Stomach (tissue), 9 donors: ENCODE data around the gene GALR3. TPM values are rescaled to one million over a fixed set of nuclear protein-coding genes. Genes with fewer than 3 reads are reported as not detected.

ENCODE experiments used
- DNase-seq, 2 donors: peaks; one replicate each; pipeline versions ENCODE4 v3.0.0 to v3.0.0-alpha.2; 2013 to 2019
- H3K27ac ChIP-seq, 5 donors: fragments of 200-600 bp in 4 of 5; sonication (generic) in 4 of 5; one replicate each; pipeline ENCODE4 v1.5.1; 2013 to 2019; ENCODE audit warnings: mild to moderate bottlenecking in 1 of 5, moderate library complexity in 1 of 5
- H3K27me3 ChIP-seq, 3 donors: fragments of 200-600 bp; sonication (generic); one replicate each; pipeline ENCODE4 v1.5.1; 2017 to 2019; ENCODE audit warnings: mixed run types in 1 of 3
- H3K36me3 ChIP-seq, 4 donors: fragments of 200-600 bp; sonication (generic); 1 replicate in 3 of 4; 2 replicates in 1 of 4; pipeline ENCODE4 v1.5.1; 2016 to 2019
- H3K4me1 ChIP-seq, 4 donors: fragments of 200-600 bp; sonication (generic); one replicate each; pipeline ENCODE4 v1.5.1; 2016 to 2019
- H3K4me3 ChIP-seq, 4 donors: fragments of 200-600 bp; sonication (generic) in 3 of 4; one replicate each; pipeline ENCODE4 v1.5.1; 2016 to 2019; ENCODE audit warnings: mild to moderate bottlenecking in 1 of 4
- H3K9me3 ChIP-seq, 4 donors: fragments of 200-600 bp; sonication (generic); one replicate each; pipeline ENCODE4 v1.5.1; 2016 to 2019
- EP300 ChIP-seq: sonication (generic); formaldehyde crosslinking; IDR thresholded peaks from one replicate; pipeline ENCODE4 v1.6.1; 2017; ENCODE audit warnings: antibody characterized with exemption
- POLR2A ChIP-seq, 4 donors: fragments of 450-650 bp; IDR thresholded peaks; one replicate each; pipeline ENCODE4 v1.6.1; 2016; ENCODE audit warnings: antibody characterized with exemption in 4 of 4, control low read depth in 2 of 4, mild to moderate bottlenecking in 1 of 4, moderate library complexity in 1 of 4
- POLR2AphosphoS5 ChIP-seq, 3 donors: sonication (generic); formaldehyde crosslinking; IDR thresholded peaks; one replicate each; pipeline ENCODE4 v1.6.1; 2016; ENCODE audit warnings: antibody characterized with exemption in 3 of 3
- WGBS, 5 donors: extraction: QIAGEN DNeasy Blood & Tissue Kit in 3 of 5; methylation state at CpG; one replicate each; pipeline versions ENCODE4 v1.1.5 to v1.1.7; 2013 to 2018; 5-methylcytosine and 5-hydroxymethylcytosine counted together
- intact Hi-C: fragments of 100-400 bp; cut with DNase I; formaldehyde crosslinking; loops from one replicate; pipeline ENCODE4 v1.15.1; 2023; ENCODE audit warnings: low total_unique reads
- polyA plus RNA-seq, 3 donors: library from polyadenylated mRNA; stranded (reverse); fragments of 200-250 nt; gene quantifications; one replicate each; pipeline ENCODE4 v1.2.3, GENCODE V29; 2013
- total RNA-seq, 5 donors: library from RNA; depleted of rRNA; stranded (reverse); fragments of >200 nt; gene quantifications; one replicate each; pipeline versions ENCODE4 v1.1.0 to v1.2.3, GENCODE V29; 2014 to 2016
- TF ChIP-seq, protein P1 (sequence below), 7 experiments: fragments of 450-650 bp in 4 of 7; fragments of 200-600 bp in 3 of 7; sonication (generic) in 3 of 7; IDR thresholded peaks; one replicate each; pipeline ENCODE4 v1.5.1; 2016 to 2019; ENCODE audit warnings: antibody characterized with exemption in 7 of 7, control low read depth in 2 of 7, mild to moderate bottlenecking in 1 of 7
- donor health status: healthy with polysubstance abuse.
- donor health status: Bipolar disorder and iron deficiency.
- donor health status: healthy.

The GALR3 gene
- total and polyA plus RNA-seq, 8 donors: not detected

DNA sequence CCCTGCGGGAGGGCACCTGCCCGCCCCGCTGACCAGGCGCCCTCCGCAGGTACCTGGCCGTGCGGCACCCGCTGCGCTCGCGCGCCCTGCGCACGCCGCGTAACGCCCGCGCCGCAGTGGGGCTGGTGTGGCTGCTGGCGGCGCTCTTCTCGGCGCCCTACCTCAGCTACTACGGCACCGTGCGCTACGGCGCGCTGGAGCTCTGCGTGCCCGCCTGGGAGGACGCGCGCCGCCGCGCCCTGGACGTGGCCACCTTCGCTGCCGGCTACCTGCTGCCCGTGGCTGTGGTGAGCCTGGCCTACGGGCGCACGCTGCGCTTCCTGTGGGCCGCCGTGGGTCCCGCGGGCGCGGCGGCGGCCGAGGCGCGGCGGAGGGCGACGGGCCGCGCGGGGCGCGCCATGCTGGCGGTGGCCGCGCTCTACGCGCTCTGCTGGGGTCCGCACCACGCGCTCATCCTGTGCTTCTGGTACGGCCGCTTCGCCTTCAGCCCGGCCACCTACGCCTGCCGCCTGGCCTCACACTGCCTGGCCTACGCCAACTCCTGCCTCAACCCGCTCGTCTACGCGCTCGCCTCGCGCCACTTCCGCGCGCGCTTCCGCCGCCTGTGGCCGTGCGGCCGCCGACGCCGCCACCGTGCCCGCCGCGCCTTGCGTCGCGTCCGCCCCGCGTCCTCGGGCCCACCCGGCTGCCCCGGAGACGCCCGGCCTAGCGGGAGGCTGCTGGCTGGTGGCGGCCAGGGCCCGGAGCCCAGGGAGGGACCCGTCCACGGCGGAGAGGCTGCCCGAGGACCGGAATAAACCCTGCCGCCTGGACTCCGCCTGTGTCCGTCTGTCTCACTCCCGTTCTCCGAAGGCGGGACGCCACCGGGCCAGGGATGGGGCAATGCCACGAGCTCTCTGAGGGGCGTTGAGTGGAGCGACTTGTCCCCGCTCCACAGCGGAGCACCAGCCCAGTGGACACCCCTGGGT is 1.8 kb downstream of the GALR3 start:
- TF ChIP-seq, protein P1, sequence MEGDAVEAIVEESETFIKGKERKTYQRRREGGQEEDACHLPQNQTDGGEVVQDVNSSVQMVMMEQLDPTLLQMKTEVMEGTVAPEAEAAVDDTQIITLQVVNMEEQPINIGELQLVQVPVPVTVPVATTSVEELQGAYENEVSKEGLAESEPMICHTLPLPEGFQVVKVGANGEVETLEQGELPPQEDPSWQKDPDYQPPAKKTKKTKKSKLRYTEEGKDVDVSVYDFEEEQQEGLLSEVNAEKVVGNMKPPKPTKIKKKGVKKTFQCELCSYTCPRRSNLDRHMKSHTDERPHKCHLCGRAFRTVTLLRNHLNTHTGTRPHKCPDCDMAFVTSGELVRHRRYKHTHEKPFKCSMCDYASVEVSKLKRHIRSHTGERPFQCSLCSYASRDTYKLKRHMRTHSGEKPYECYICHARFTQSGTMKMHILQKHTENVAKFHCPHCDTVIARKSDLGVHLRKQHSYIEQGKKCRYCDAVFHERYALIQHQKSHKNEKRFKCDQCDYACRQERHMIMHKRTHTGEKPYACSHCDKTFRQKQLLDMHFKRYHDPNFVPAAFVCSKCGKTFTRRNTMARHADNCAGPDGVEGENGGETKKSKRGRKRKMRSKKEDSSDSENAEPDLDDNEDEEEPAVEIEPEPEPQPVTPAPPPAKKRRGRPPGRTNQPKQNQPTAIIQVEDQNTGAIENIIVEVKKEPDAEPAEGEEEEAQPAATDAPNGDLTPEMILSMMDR (IDR thresholded peaks at IDR 0.05): no peak
- TF ChIP-seq EP300 (no peak), POLR2AphosphoS5 (IDR thresholded peaks at IDR 0.05) (no peak), POLR2A (IDR thresholded peaks at IDR 0.05) (no peak)

DNA sequence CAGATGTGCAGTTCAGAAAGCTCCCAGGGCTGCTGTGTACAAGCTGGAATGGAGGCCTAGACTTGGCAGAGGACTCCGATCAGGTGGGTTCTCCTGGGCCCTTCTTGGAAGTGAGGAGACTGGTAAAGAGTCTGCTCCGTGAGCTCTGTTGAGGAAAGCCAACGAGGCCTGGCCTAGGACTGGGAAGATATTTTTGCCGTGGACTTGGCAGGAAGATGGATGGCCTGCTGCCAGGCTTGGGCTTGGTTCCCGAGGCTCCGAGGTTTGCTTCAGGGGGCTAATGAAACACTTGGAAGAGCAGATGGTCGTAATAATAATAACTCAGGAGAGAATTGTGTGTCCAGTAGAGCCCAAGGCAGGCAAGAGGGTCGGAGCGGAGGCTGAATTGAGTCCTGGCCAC is 3.9 kb downstream of the GALR3 start:
- peaks cover 6 to 36% (median 30%) of the 10 kb centered on the region in 3 donors for H3K27me3 ChIP-seq
- DNase-seq: peak in 1 of 2 donors; percentile 73
- no peak for TF ChIP-seq EP300
- TF ChIP-seq, protein P1 (IDR thresholded peaks at IDR 0.05): no peak
- no peak for TF ChIP-seq POLR2AphosphoS5 (IDR thresholded peaks at IDR 0.05)
- TF ChIP-seq POLR2A (IDR thresholded peaks at IDR 0.05): no peak
- H3K4me1 ChIP-seq: peaks cover 6 to 22% (median 16%) of the 10 kb centered on the region in 4 donors
- H3K36me3 ChIP-seq: peaks cover 22 to 39% (median 35%) of the 10 kb centered on the region in 4 donors
- H3K27ac ChIP-seq: peak overlapping the region in 1 of 5 donors; percentile 46
- WGBS, 5 donors: 28 to 43% (median 41%) methylated on average over 9 of the region's 9 CpGs
- H3K9me3 ChIP-seq: no peaks in the 10 kb centered on the region
- intact Hi-C loops: no loop called here
- no peak overlapping the region for H3K4me3 ChIP-seq

More for the DNA sequence above, 1.8 kb downstream of the GALR3 start:
- Histone ChIP-seq H3K4me3 (peak overlapping the region; percentile 32 to 46 (median 36)), H3K4me1 (peaks cover 6 to 22% (median 16%) of the 10 kb centered on the region in 4 donors), H3K9me3 (no peaks in the 10 kb centered on the region), H3K27ac (no peak overlapping the region), H3K36me3 (peaks cover under 1 to 18% (median 14%) of the 10 kb centered on the region in 4 donors), H3K27me3 (peaks cover 6 to 57% (median 41%) of the 10 kb centered on the region in 3 donors)
- intact Hi-C loops: no loop called here
- peak in 1 of 2 donors; percentile 70 for DNase-seq
- 5 to 47% (median 9%) methylated on average over 16 to 135 of the region's 135 CpGs for WGBS, 5 donors

DNA sequence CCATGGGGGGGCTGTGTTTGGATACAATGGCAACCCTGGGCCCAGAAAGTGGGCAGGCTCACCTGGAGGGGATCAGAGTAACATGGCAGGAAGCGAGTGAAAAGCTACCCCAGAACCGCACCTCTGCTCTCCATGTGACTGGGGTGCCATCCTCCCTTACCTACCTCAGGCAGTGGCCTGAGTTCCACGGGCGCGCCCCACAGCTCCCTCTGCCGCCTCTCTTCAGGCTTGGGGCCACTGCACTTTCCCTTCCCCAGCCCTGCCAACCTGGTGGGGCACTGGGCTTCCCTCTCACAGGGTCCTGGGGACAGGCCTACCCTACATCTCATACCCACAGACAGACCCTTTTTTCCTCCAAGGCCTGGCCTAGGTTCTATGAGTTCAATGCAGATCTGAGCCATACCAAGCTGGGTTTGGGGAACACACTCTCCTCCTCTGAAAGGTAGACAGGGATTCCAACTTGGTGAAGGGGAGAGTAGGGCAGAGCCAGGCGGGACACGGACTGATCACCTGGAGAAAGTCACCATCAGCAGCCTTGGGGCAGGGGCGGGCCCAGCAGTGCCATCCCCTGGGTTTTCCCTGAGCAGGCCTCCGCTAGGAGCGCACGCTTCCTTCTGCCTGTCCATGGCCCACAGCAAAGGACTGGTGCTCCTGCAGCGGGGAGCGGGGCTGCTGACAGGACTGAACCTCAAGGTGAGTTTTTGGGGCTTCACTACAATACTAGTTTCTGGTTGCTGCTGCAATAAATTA is 7.1 kb downstream of the GALR3 start:
- peaks cover 0 to 5% (median 3%) of the 10 kb centered on the region in 3 donors for H3K27me3 ChIP-seq
- no peak for TF ChIP-seq POLR2A (IDR thresholded peaks at IDR 0.05)
- no peak for TF ChIP-seq EP300
- TF ChIP-seq, protein P1 (IDR thresholded peaks at IDR 0.05): no peak
- TF ChIP-seq POLR2AphosphoS5 (IDR thresholded peaks at IDR 0.05): no peak
- DNase-seq: no peak
- H3K36me3 ChIP-seq: peaks cover 44 to 68% (median 64%) of the 10 kb centered on the region in 4 donors
- no peak overlapping the region for H3K27ac ChIP-seq
- H3K4me1 ChIP-seq: peaks cover 0 to 11% (median 6%) of the 10 kb centered on the region in 4 donors
- WGBS, 5 donors: 80 to 96% (median 93%) methylated on average over 9 to 14 of the region's 14 CpGs
- no peak overlapping the region for H3K4me3 ChIP-seq
- intact Hi-C loops: no loop called here
- no peaks in the 10 kb centered on the region for H3K9me3 ChIP-seq

DNA sequence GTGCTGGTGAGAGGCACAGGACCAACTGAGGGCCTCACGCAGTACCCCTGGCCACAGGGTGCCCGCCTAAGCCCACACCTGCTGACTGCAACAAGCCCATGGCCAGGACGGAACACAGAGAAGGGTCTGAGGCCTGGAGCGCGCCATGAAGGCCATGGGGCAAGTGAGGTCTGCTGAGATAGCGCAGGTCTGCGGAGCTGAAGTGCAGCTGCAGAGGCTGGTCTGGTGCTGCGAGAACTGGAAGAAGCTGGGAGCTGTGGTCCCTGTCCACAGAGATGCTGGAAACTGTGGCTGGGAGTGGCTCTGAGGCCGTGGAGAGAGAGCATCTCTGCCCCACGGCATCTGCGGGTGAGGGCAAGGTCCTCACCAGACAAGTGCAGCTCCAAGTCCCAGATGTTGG is 8.3 kb downstream of the GALR3 start:
- DNase-seq: no peak
- intact Hi-C loops: no loop called here
- Histone ChIP-seq H3K4me1 (peaks cover 0 to 8% (median 4%) of the 10 kb centered on the region in 4 donors), H3K27me3 (no peaks in the 10 kb centered on the region), H3K4me3 (no peak overlapping the region), H3K9me3 (no peaks in the 10 kb centered on the region), H3K27ac (no peak overlapping the region), H3K36me3 (peaks cover 44 to 78% (median 74%) of the 10 kb centered on the region in 4 donors)
- TF ChIP-seq EP300 (no peak), POLR2A (IDR thresholded peaks at IDR 0.05) (no peak), POLR2AphosphoS5 (IDR thresholded peaks at IDR 0.05) (no peak)
- TF ChIP-seq, protein P1 (IDR thresholded peaks at IDR 0.05): no peak
- WGBS, 5 donors: 95 to 98% (median 96%) methylated on average over 6 to 11 of the region's 11 CpGs
